Measurements from ENCODE around the gene ZNF106. TPM values are rescaled to one million over a fixed set of nuclear protein-coding genes. Genes with fewer than 3 reads are reported as not detected.

The ZNF106 gene
- total RNA-seq, 1 experiment from 2014 or later, result 28.5 TPM

GRCh38 chr15:42374810-42375209 lies 116.1 kb downstream of the ZNF106 start:
- CTCF ChIA-PET, result interaction anchor here (0.7 to 4.0 kb wide), 2 partner anchors 10 to 381 kb away, joined by 3 to 22 read pairs; no protein-coding TSS in a partner anchor
- DNase-seq (ENCODE audit: low read depth, low spot score) (no peak), ATAC-seq (no peak)
- Histone ChIP-seq H3K9ac (ENCODE audit: low read length) (no peak overlapping the region), H3K27me3 (ENCODE audit: insufficient read depth, low read length) (no peaks in the 10 kb centered on the region), H4K20me1 (ENCODE audit: insufficient read depth) (no peaks in the 10 kb centered on the region), H2AFZ (ENCODE audit: low read depth, low read length, poor library complexity, severe bottlenecking) (no peak overlapping the region), H3K79me2 (ENCODE audit: insufficient read depth, low read length) (no peaks in the 10 kb centered on the region), H3K4me3 (replicated peaks in 1 of 2; ENCODE audit: low read depth in 1 of 2, low read length in 2 of 2) (no peak overlapping the region), H3K9me2 (ENCODE audit: insufficient read depth) (no peaks in the 10 kb centered on the region), H3K9me3 (ENCODE audit: control insufficient read depth in 1 of 2, insufficient read depth in 1 of 2, low read depth in 1 of 2, low read length in 2 of 2) (no peaks in the 10 kb centered on the region), H3K36me3 (ENCODE audit: control insufficient read depth in 1 of 2, insufficient read depth in 2 of 2, low read length in 2 of 2) (no peaks in the 10 kb centered on the region), H3K4me1 (ENCODE audit: control insufficient read depth in 1 of 2, insufficient read depth in 2 of 2, low read length in 2 of 2) (peaks cover 3 to 10% of the 10 kb centered on the region in 2 experiments; a peak in 3 of 4 replicates), H3K4me2 (ENCODE audit: low read length) (no peak overlapping the region), H3K27ac (ENCODE audit: low read depth, low read length) (no peak overlapping the region)
- intact Hi-C loops (cut with micrococcal nuclease), result no loop called here
- POLR2A ChIA-PET, result interaction anchor here (0.7 kb wide), 1 partner anchor 96 kb away, joined by 3 read pairs; no protein-coding TSS in a partner anchor
- no TSS peak for BruUV-seq (replicated peaks)
- no peak for TF ChIP-seq ELF1 (IDR thresholded peaks at IDR 0.05; ENCODE audit: borderline replicate concordance, low read depth)
- TF ChIP-seq, protein P1, sequence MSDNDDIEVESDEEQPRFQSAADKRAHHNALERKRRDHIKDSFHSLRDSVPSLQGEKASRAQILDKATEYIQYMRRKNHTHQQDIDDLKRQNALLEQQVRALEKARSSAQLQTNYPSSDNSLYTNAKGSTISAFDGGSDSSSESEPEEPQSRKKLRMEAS (IDR thresholded peaks at IDR 0.05), result no peak
- TF ChIP-seq, protein P2, sequence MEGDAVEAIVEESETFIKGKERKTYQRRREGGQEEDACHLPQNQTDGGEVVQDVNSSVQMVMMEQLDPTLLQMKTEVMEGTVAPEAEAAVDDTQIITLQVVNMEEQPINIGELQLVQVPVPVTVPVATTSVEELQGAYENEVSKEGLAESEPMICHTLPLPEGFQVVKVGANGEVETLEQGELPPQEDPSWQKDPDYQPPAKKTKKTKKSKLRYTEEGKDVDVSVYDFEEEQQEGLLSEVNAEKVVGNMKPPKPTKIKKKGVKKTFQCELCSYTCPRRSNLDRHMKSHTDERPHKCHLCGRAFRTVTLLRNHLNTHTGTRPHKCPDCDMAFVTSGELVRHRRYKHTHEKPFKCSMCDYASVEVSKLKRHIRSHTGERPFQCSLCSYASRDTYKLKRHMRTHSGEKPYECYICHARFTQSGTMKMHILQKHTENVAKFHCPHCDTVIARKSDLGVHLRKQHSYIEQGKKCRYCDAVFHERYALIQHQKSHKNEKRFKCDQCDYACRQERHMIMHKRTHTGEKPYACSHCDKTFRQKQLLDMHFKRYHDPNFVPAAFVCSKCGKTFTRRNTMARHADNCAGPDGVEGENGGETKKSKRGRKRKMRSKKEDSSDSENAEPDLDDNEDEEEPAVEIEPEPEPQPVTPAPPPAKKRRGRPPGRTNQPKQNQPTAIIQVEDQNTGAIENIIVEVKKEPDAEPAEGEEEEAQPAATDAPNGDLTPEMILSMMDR (IDR thresholded peaks at IDR 0.05 in 2 of 3, conservative IDR thresholded peaks at IDR 0.05 in 1 of 3; ENCODE audit: borderline replicate concordance in 1 of 3, insufficient read depth in 1 of 3, low read depth in 2 of 3, low read length in 2 of 3), result no peak
- TF ChIP-seq SRF (IDR thresholded peaks at IDR 0.05; ENCODE audit: low read depth), result no peak
- TF ChIP-seq POLR2A (IDR thresholded peaks at IDR 0.05; ENCODE audit: borderline replicate concordance, extremely low read depth, insufficient read depth, insufficient read length), result no peak
- TF ChIP-seq YY1 (IDR thresholded peaks at IDR 0.05; ENCODE audit: extremely low read depth, insufficient replicate concordance, low read depth, low read length), result no peak
- TF ChIP-seq JUND (IDR thresholded peaks at IDR 0.05), result no peak
- TF ChIP-seq ZFX (IDR thresholded peaks at IDR 0.05), result no peak
- no peak for TF ChIP-seq SIN3A (IDR thresholded peaks at IDR 0.05; ENCODE audit: low read depth)
- TF ChIP-seq EZH2 (IDR thresholded peaks at IDR 0.05), result no peak
- TF ChIP-seq RAD21 (IDR thresholded peaks at IDR 0.05; ENCODE audit: low read depth), result no peak
- TF ChIP-seq POLR2AphosphoS5 (IDR thresholded peaks at IDR 0.05; ENCODE audit: low read depth, low read length), result no peak
- no peak for TF ChIP-seq EZH2phosphoT487 (IDR thresholded peaks at IDR 0.05; ENCODE audit: borderline replicate concordance)
- TF ChIP-seq SP1 (IDR thresholded peaks at IDR 0.05; ENCODE audit: low read depth), result no peak
- no peak for TF ChIP-seq ZBTB33 (IDR thresholded peaks at IDR 0.05; ENCODE audit: extremely low read depth, insufficient replicate concordance, low read length)
- no peak for TF ChIP-seq ZNF274 (IDR thresholded peaks at IDR 0.05; ENCODE audit: low read depth, low read length)
- TF ChIP-seq EGR1 (IDR thresholded peaks at IDR 0.05; ENCODE audit: low read depth), result no peak
- no peak for TF ChIP-seq CBX3 (IDR thresholded peaks at IDR 0.05; ENCODE audit: low read depth)
- RAD21 ChIA-PET (ENCODE audit: low non-redundant PET in 1 of 2, low total read pairs in 2 of 2, uncharacterized antibody in 2 of 2, unreplicated experiment in 2 of 2), result no interaction called here
